Liver (tissue), 9 donors: Measurements from ENCODE around the gene DMD. TPM values are rescaled to one million over a fixed set of nuclear protein-coding genes. Genes with fewer than 3 reads are reported as not detected.

Experiments
- DNase-seq: peaks from one replicate; pipeline ENCODE4 v3.0.0-alpha.2; 2017; ENCODE audit warnings: low spot score
- H3K27ac ChIP-seq, 2 donors: one replicate each; pipeline ENCODE4 v1.7.0; 2013; ENCODE audit warnings: inconsistent platforms in 2 of 2, low read length in 2 of 2, control low read depth in 1 of 2, low read depth in 1 of 2, mild to moderate bottlenecking in 1 of 2
- H3K27me3 ChIP-seq, 4 donors: one replicate each; pipeline versions ENCODE4 v1.6.1 to v1.7.0; 2013; ENCODE audit warnings: low read length in 3 of 4, inconsistent platforms in 1 of 4, mild to moderate bottlenecking in 1 of 4, moderate library complexity in 1 of 4; ENCODE audit not compliant: control insufficient read depth in 4 of 4, insufficient read depth in 4 of 4
- H3K36me3 ChIP-seq, 4 donors: one replicate each; pipeline versions ENCODE4 v1.6.1 to v1.7.0; 2013; ENCODE audit warnings: low read length in 3 of 4, mild to moderate bottlenecking in 3 of 4, low read depth in 1 of 4, moderate library complexity in 1 of 4; ENCODE audit not compliant: control insufficient read depth in 4 of 4, insufficient read depth in 3 of 4
- H3K4me1 ChIP-seq, 4 donors: one replicate each; pipeline versions ENCODE4 v1.6.1 to v1.7.0; 2013; ENCODE audit warnings: low read length in 3 of 4, mild to moderate bottlenecking in 3 of 4, moderate library complexity in 1 of 4; ENCODE audit not compliant: control insufficient read depth in 4 of 4, insufficient read depth in 4 of 4
- H3K4me3 ChIP-seq, 3 donors: one replicate each; pipeline versions ENCODE4 v1.6.1 to v1.7.0; 2013; ENCODE audit warnings: low read length in 3 of 3, control low read depth in 1 of 3, low read depth in 1 of 3, mild to moderate bottlenecking in 1 of 3
- H3K9ac ChIP-seq, 2 donors: one replicate each; pipeline ENCODE4 v1.7.0; 2013; ENCODE audit warnings: low read length in 2 of 2, mild to moderate bottlenecking in 2 of 2, moderate library complexity in 2 of 2, control low read depth in 1 of 2, low read depth in 1 of 2
- H3K9me3 ChIP-seq, 4 donors: one replicate each; pipeline versions ENCODE4 v1.6.1 to v1.7.0; 2013; ENCODE audit warnings: low read length in 3 of 4; ENCODE audit not compliant: control insufficient read depth in 4 of 4
- ATF3 ChIP-seq: IDR thresholded peaks from 2 replicates; pipeline ENCODE4 v1.6.1; 2016; ENCODE audit warnings: antibody characterized with exemption
- CTCF ChIP-seq: fragments of 150-350 bp; IDR thresholded peaks from 2 replicates; pipeline ENCODE4 v1.5.1; 2017; ENCODE audit warnings: improper control_type of control experiment, low read depth, low read length; ENCODE audit not compliant: missing input control
- EGR1 ChIP-seq, 2 donors: IDR thresholded peaks; 2 replicates each; pipeline ENCODE4 v1.6.1; 2016 to 2018; ENCODE audit warnings: antibody characterized with exemption in 2 of 2, low read depth in 2 of 2
- FOXA1 ChIP-seq: IDR thresholded peaks from 2 replicates; pipeline ENCODE4 v1.6.1; 2016; ENCODE audit warnings: antibody characterized with exemption
- GABPA ChIP-seq, 2 donors: IDR thresholded peaks in 1 of 2; conservative IDR thresholded peaks in 1 of 2; 2 replicates each; pipeline ENCODE4 v1.6.1; 2016; ENCODE audit warnings: antibody characterized with exemption in 2 of 2, mild to moderate bottlenecking in 1 of 2, moderate library complexity in 1 of 2
- HNF4A ChIP-seq, 2 donors: conservative IDR thresholded peaks; 2 replicates each; pipeline ENCODE4 v1.6.1; 2016; ENCODE audit warnings: antibody characterized with exemption in 2 of 2, mild to moderate bottlenecking in 2 of 2
- HNF4G ChIP-seq: IDR thresholded peaks from 2 replicates; pipeline ENCODE4 v1.6.1; 2016; ENCODE audit warnings: antibody characterized with exemption
- JUND ChIP-seq, 2 donors: IDR thresholded peaks; 2 replicates each; pipeline ENCODE4 v1.6.1; 2016; ENCODE audit warnings: antibody characterized with exemption in 2 of 2
- MAX ChIP-seq: IDR thresholded peaks from 2 replicates; pipeline ENCODE4 v1.6.1; 2016; ENCODE audit warnings: antibody characterized with exemption
- NR2F2 ChIP-seq: IDR thresholded peaks from 2 replicates; pipeline ENCODE4 v1.6.1; 2016; ENCODE audit warnings: antibody characterized with exemption
- RAD21 ChIP-seq, 2 donors: IDR thresholded peaks; 2 replicates each; pipeline ENCODE4 v1.6.1; 2016; ENCODE audit warnings: antibody characterized with exemption in 2 of 2, mild to moderate bottlenecking in 2 of 2
- REST ChIP-seq: IDR thresholded peaks from 2 replicates; pipeline ENCODE4 v1.6.1; 2016; ENCODE audit warnings: antibody characterized with exemption, mild to moderate bottlenecking
- RXRA ChIP-seq, 2 donors: IDR thresholded peaks; 2 replicates each; pipeline ENCODE4 v1.6.1; 2017 to 2018; ENCODE audit warnings: antibody characterized with exemption in 2 of 2, mild to moderate bottlenecking in 1 of 2
- SP1 ChIP-seq: IDR thresholded peaks from 2 replicates; pipeline ENCODE4 v1.6.1; 2018; ENCODE audit warnings: antibody characterized with exemption, mild to moderate bottlenecking
- TAF1 ChIP-seq: conservative IDR thresholded peaks from 2 replicates; pipeline ENCODE4 v1.6.1; 2016; ENCODE audit warnings: antibody characterized with exemption, mild to moderate bottlenecking
- YY1 ChIP-seq: IDR thresholded peaks from 2 replicates; pipeline ENCODE4 v1.6.1; 2016; ENCODE audit warnings: antibody characterized with exemption, mild to moderate bottlenecking
- ZBTB33 ChIP-seq: IDR thresholded peaks from 2 replicates; pipeline ENCODE4 v1.6.1; 2016; ENCODE audit warnings: antibody characterized with exemption
- WGBS: extraction: QIAGEN DNeasy Blood & Tissue Kit; methylation state at CpG from one replicate; pipeline ENCODE4 v1.1.7; 2013; 5-methylcytosine and 5-hydroxymethylcytosine counted together
- polyA plus RNA-seq, 2 donors: library from polyadenylated mRNA; stranded (reverse) in 1 of 2; unstranded in 1 of 2; fragments of 200-250 nt in 1 of 2; fragments of >200 nt in 1 of 2; fragmentation: Nextera tagmentation in 1 of 2; extraction: Ambion mirVana in 1 of 2; gene quantifications; one replicate each; pipeline versions ENCODE4 v1.2.1 to v1.2.3, GENCODE V29; 2013 to 2015
- total RNA-seq, 2 donors: library from RNA; depleted of rRNA; stranded (reverse); fragments of >200 nt; gene quantifications; one replicate each; pipeline ENCODE4 v1.2.3, GENCODE V29; 2014
- donor health status: healthy.
- donor health status: healthy.
- donor health status: healthy.
- donor health status: healthy.
- donor health status: healthy.

DMD gene
- total and polyA plus RNA-seq, 4 donors: 14.6 to 61.9 (median 23.9) TPM

GRCh38 chrX:31136144-31136611, 2075.2 kb downstream of the DMD start:
- no peak overlapping the region for H3K4me3 ChIP-seq
- H3K36me3 ChIP-seq: peaks cover 0 to 21% (median 14%) of the 10 kb centered on the region in 4 donors
- H3K9ac ChIP-seq: no peak overlapping the region
- no peak for TF ChIP-seq HNF4A (conservative IDR thresholded peaks at IDR 0.05)
- no peak for TF ChIP-seq RAD21 (IDR thresholded peaks at IDR 0.05)
- TF ChIP-seq RXRA (IDR thresholded peaks at IDR 0.05): no peak
- TF ChIP-seq ZBTB33: no peak
- TF ChIP-seq TAF1: no peak
- TF ChIP-seq ATF3: no peak
- no peak for TF ChIP-seq NR2F2
- no peak for TF ChIP-seq MAX
- TF ChIP-seq GABPA (IDR thresholded peaks at IDR 0.05 in 1 of 2, conservative IDR thresholded peaks at IDR 0.05 in 1 of 2): no peak
- no peak for TF ChIP-seq YY1
- no peak for TF ChIP-seq REST
- TF ChIP-seq EGR1 (IDR thresholded peaks at IDR 0.05; ENCODE audit: low read depth in 2 of 2): no peak
- TF ChIP-seq SP1: no peak
- no peak for TF ChIP-seq JUND (IDR thresholded peaks at IDR 0.05)
- no peak for TF ChIP-seq CTCF
- no peaks in the 10 kb centered on the region for H3K27me3 ChIP-seq
- WGBS: 88% methylated on average over 5 of the region's 5 CpGs
- DNase-seq: no peak
- peaks cover 0 to 4% (median 1%) of the 10 kb centered on the region in 4 donors for H3K9me3 ChIP-seq
- H3K4me1 ChIP-seq: no peaks in the 10 kb centered on the region
- H3K27ac ChIP-seq: no peak overlapping the region

GRCh38 chrX:31132821-31133241, 2078.5 kb downstream of the DMD start:
- Histone ChIP-seq H3K36me3 (peaks cover 0 to 16% (median 9%) of the 10 kb centered on the region in 4 donors), H3K4me1 (no peaks in the 10 kb centered on the region), H3K9me3 (no peaks in the 10 kb centered on the region), H3K27ac (no peak overlapping the region), H3K4me3 (no peak overlapping the region), H3K27me3 (no peaks in the 10 kb centered on the region), H3K9ac (no peak overlapping the region)
- no peak for DNase-seq
- TF ChIP-seq RXRA (IDR thresholded peaks at IDR 0.05) (no peak), ZBTB33 (no peak), HNF4G (no peak), RAD21 (IDR thresholded peaks at IDR 0.05) (no peak), FOXA1 (no peak)
- 92% methylated on average over 7 of the region's 7 CpGs for WGBS
